ENCODE measurements around the gene RCVRN. TPM values are rescaled to one million over a fixed set of nuclear protein-coding genes. Genes with fewer than 3 reads are reported as not detected.
A peak's percentile ranks its signal among the peaks of the same experiment; 100 is the strongest.
"Not testable (repeated sequence)": the region's sequence is repeated elsewhere in the genome, so short reads cannot be mapped to it uniquely, and the experiment has no call there.

Gene RCVRN
- total RNA-seq, 1 donor from 2014 or later, result not detected

DNA sequence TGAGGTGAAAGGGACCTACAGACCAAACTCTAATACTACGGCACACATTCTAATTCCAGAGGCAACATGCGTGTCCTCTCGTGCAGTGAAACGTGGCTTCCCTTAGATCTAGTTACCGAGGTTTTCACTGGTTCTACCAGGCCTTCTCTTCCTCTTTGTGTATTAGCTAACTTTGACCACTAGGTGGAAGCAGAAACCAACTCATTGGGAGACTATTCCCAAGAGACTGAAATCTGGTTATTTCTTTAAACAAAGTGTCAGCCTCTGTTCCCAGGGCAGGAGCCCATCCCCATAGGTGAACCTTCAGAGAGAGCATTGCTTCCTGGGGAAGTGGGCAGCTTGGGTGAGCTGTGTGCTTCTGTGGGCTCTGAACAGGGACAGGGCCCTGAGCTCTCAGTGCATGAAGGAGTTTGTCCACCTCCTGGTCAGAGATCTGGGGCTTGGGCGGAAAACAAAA, 19.7 kb upstream of the RCVRN start:
- ATAC-seq (peak; percentile 74 to 76), DNase-seq (no peak)
- no peak overlapping the region for H3K27ac ChIP-seq
- H3K4me1 ChIP-seq, result no peaks in the 10 kb centered on the region
- TF ChIP-seq, protein P1, sequence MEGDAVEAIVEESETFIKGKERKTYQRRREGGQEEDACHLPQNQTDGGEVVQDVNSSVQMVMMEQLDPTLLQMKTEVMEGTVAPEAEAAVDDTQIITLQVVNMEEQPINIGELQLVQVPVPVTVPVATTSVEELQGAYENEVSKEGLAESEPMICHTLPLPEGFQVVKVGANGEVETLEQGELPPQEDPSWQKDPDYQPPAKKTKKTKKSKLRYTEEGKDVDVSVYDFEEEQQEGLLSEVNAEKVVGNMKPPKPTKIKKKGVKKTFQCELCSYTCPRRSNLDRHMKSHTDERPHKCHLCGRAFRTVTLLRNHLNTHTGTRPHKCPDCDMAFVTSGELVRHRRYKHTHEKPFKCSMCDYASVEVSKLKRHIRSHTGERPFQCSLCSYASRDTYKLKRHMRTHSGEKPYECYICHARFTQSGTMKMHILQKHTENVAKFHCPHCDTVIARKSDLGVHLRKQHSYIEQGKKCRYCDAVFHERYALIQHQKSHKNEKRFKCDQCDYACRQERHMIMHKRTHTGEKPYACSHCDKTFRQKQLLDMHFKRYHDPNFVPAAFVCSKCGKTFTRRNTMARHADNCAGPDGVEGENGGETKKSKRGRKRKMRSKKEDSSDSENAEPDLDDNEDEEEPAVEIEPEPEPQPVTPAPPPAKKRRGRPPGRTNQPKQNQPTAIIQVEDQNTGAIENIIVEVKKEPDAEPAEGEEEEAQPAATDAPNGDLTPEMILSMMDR (IDR thresholded peaks at IDR 0.05), result peak; percentile 84
- peaks cover 26% of the 10 kb centered on the region for H3K36me3 ChIP-seq
- intact Hi-C loops (cut with DNase I), result no loop called here
- H3K4me3 ChIP-seq, result no peak overlapping the region
- H3K9me3 ChIP-seq, result no peaks in the 10 kb centered on the region
- no peaks in the 10 kb centered on the region for H3K27me3 ChIP-seq (ENCODE audit: low read depth)

DNA sequence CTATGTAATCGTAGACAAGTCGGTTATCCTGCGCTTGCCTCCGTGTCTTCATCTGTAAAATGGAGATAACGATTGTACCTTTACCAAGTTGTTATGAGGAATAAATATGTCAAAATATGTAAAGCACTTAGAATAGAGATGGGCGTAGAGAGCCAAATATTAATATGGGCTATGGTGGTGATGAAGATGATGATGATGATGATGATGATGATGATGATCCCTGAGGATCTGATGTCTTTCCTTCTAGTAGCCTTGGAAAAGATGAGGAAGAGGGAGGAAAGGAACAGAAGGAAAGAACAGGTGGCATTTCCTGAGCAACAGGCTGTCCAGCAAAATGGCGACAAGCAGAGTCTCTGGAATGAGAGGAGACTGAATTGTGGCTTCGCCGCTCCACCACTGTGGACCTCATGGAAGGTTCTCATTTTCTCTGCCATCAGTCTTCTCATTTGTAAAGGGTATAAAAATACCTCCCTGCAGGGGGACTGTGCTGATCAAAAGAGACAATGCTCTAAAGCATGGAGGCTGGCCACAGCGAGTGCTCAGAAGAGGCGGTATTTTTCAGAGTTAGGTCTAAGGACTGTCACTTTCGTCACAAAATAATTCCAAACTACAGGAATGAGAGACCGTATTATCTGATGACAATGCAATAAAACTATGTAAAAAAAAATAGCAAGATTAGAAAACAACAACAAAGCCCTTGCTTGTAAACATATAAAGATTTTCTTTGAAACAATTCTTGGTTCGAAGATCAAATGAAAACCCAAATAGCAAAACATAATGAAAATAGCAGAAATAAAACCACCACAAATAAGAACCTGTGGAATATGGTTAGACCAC, 17.2 kb upstream of the RCVRN start:
- no peaks in the 10 kb centered on the region for H3K4me1 ChIP-seq
- H3K27ac ChIP-seq, result no peak overlapping the region
- no peak overlapping the region for H3K4me3 ChIP-seq
- ATAC-seq (no peak), DNase-seq (no peak)
- intact Hi-C loops (cut with DNase I), result no loop called here
- peaks cover 43% of the 10 kb centered on the region for H3K36me3 ChIP-seq
- no peaks in the 10 kb centered on the region for H3K9me3 ChIP-seq
- H3K27me3 ChIP-seq (ENCODE audit: low read depth), result no peaks in the 10 kb centered on the region
- TF ChIP-seq, protein P1 (IDR thresholded peaks at IDR 0.05), result no peak

DNA sequence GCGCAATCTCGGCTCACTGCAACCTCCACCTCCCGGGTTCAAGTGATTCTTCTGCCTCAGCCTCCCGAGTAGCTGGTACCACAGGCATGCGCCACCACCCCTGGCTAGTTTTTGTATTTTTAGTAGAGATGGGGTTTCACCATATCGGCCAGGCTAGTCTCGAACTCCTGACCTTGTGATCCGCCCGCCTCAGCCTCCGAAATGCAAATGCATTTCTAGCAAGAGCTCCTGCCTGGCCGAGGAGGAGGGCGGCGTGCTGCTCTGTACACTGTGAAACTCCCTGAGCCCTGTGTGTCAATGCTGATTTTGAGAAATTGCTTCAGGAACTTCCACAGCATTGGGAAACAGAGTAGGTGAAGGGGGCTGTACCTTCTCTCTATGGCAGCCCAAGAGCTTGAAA, 16.1 kb upstream of the RCVRN start:
- ATAC-seq; DNase-seq; H3K4me1 ChIP-seq; intact Hi-C loops (cut with DNase I); H3K27me3 ChIP-seq (ENCODE audit: low read depth); H3K4me3 ChIP-seq; H3K27ac ChIP-seq; H3K9me3 ChIP-seq: not testable (repeated sequence)
- H3K36me3 ChIP-seq, result peaks cover 48% of the 10 kb centered on the region

DNA sequence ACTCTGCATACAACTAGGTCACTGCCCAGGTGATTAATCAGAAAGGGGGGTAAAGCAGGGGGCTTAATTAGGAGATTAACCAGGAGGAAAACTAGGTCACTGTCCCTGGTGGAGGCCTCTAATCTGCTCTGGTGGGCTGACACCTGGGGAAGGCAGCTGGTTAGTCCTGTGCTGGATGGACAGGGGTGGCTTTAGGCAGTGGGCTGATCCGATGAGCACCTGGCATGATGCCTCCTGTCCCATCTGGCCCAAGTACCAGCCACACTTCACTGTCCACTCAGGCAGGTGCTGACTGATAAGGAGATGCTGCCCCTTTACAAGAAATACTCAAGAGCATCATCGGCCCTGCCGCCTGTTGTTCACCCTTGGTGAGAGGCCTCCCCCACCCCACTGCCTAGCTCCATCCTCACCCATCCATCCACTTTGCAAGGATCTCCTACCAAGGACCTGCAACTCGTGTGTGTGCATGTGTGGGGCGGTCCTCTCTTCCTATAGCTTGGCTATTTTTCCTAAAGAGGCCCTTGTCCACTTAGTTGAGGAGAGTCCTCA, 13.8 kb upstream of the RCVRN start:
- DNase-seq (no peak), ATAC-seq (no peak)
- Histone ChIP-seq H3K36me3 (peaks cover 55% of the 10 kb centered on the region), H3K4me1 (no peaks in the 10 kb centered on the region), H3K4me3 (no peak overlapping the region), H3K27me3 (ENCODE audit: low read depth) (no peaks in the 10 kb centered on the region), H3K27ac (no peak overlapping the region), H3K9me3 (no peaks in the 10 kb centered on the region)
- intact Hi-C loops (cut with DNase I), result no loop called here
- TF ChIP-seq, protein P1 (IDR thresholded peaks at IDR 0.05), result no peak

DNA sequence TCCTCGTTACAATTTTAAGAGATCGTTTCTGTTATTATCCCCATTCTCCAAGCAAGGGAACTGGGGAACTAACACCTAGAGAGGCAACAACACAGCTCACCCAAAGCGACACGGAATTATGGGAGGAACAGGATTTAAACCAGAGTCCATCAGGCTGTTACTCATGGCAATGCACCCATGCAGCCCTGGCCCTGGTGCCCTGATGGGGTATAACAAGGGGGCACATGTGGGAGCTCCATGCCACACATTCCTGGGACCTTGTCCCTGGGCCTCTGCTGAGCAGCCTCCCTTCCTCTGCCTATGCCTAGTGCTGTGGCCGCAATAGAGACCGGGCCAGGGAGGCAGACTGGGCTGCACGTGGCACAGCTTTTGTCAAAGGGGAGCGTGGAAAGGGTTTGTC, 13.3 kb upstream of the RCVRN start:
- ATAC-seq, result peak in 1 of 2 donors; percentile 16
- intact Hi-C loops (cut with DNase I), result no loop called here
- Histone ChIP-seq H3K9me3 (no peaks in the 10 kb centered on the region), H3K36me3 (peaks cover 51% of the 10 kb centered on the region), H3K27ac (no peak overlapping the region), H3K27me3 (ENCODE audit: low read depth) (no peaks in the 10 kb centered on the region), H3K4me1 (no peaks in the 10 kb centered on the region), H3K4me3 (no peak overlapping the region)
- no peak for DNase-seq
- TF ChIP-seq, protein P1 (IDR thresholded peaks at IDR 0.05), result no peak

DNA sequence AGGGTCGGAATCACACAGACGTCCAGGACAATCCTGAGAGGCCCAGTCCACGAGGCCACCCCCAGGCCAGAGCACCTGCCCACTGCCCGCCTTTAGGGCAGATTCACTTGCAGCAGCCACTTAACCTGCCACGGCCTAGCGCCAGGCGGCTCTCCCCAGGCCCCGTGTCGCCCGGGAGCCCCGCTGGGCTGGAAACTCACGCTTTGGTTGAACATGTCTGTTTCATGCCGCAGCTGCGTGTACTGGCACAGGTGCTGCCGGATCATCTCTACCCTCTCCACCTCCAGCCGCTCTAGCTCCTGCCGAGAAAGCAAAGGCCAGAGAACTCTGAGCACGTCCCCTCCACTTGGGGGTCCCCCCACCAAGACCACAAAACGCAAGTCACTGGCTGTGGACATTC, 12.7 kb upstream of the RCVRN start:
- Histone ChIP-seq H3K27me3 (ENCODE audit: low read depth) (no peaks in the 10 kb centered on the region), H3K27ac (no peak overlapping the region), H3K9me3 (no peaks in the 10 kb centered on the region), H3K4me1 (no peaks in the 10 kb centered on the region), H3K36me3 (peaks cover 54% of the 10 kb centered on the region), H3K4me3 (no peak overlapping the region)
- TF ChIP-seq, protein P1 (IDR thresholded peaks at IDR 0.05), result no peak
- DNase-seq (no peak), ATAC-seq (no peak)
- intact Hi-C loops (cut with DNase I), result no loop called here
